Smooth muscle cell of the brain vasculature (primary cell): ENCODE data around the gene MYO6.

Experiments used
- DNase-seq: peaks from one replicate; pipeline ENCODE4 v3.0.0-alpha.2; 2012; ENCODE audit warnings: low read depth, low spot score

The MYO6 gene

DNA sequence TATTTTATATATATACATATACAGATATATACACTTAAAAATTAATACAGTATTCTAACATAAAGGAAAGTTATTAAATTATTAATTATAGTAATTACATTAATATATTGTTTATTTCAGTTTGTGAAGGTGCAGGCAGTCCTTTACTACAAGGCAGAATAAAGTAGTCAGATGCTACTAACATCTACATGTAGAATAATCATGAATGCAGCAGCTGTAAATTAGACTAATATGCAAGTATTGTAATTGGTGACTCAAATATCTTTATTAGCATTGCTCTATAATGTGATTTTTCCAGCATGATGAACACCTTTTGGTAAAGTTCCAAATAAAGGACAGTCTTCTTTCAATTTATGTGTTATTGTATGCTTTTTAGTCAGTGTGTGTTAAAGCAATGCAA lies 17.3 kb downstream of the MYO6 start:
- no peak for DNase-seq

DNA sequence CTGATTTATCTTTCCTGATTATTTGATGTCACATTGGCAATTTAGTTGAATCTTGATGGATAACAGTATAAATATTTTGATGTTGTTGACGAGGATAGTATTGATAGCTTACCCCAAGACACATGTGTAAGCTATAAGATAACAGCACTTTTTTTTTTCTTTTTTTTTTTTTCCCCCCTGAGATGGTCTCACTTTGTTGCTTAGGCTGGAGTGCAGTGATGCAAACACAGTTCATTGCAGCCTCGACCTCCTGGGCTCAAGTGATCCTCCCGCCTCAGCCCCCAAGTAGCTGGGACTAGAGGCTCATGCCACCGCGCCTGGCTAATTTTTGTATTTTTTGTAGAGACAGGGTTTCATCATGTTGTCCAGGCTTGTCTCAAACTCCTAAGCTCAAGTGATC lies 21.8 kb downstream of the MYO6 start:
- DNase-seq = no peak

DNA sequence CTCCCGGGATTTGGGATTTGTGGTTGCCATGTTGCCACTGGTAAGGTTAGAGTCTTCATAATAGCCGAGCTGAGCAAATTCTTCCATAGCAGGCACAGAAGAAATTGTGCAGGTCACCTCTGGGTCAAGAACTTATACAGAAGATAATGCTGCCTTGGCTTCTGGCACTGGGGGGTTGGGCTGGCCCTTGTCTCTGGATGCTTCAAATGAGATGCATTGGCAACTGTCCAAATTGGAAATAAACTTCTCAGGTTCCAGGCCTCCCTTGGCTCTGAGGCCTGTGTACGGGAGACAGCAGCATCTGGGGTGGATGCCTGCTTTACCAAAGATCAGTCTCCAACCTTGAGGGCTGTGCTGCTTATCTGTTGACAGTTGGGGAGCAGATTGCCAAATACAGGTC lies 26.2 kb downstream of the MYO6 start:
- DNase-seq = no peak

DNA sequence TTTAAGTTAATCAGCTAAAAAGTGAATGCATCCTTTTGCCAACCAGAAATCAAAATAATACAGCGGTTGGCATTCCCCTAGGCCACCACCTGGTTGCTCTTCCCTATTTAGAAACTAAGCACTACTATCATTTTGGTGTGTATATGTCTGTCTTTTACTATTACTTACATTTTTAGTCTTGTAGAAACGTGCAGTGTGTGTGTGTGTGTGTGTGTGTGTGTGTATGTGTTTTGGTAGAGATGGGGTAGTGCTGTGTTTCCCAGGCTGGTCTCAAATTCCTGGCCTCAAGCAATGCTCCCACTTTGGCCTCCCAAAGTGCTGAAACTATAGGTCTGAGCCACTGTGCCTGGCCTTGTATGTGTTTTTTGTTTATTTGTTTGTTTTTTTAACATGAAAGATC lies 27.4 kb downstream of the MYO6 start:
- DNase-seq = no peak

DNA sequence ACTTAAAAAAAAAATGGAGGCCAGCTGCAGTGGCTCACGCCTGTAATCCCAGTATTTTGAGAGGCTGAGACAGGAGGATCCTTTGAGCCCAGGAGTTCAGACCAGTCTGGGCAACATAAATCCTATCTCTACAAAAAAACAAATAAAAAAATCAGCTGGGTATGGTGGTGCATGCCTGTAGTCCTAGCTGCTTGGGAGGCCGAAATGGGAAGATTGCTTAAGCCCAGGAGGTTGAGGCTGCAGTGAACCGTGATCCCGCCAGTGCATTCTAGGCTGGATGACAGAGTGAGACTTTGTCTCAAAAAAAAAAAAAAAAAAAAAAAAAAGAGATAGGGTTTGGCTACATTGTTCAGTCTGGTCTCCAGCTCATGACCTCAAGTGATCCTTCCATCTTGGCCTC lies 29.7 kb downstream of the MYO6 start:
- no peak for DNase-seq

DNA sequence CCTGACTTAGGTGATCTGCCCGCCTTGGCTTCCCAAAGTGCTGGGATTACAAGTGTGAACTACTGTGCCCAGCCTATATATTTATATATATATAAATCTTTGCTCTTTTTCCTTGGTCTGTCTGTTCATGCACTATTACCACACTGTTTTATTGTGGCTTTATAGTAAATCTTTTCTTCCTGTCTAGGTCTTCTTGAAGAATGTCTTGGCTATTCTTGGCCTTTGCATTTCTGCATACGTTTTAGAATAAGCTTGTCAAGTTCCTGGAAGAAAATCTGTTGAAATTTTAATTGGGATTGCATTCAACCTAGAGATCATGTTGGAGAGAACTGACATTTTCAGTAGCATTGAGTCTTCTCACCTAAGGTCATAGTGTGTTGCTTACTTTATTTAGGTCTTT lies 37.1 kb downstream of the MYO6 start:
- no peak for DNase-seq

DNA sequence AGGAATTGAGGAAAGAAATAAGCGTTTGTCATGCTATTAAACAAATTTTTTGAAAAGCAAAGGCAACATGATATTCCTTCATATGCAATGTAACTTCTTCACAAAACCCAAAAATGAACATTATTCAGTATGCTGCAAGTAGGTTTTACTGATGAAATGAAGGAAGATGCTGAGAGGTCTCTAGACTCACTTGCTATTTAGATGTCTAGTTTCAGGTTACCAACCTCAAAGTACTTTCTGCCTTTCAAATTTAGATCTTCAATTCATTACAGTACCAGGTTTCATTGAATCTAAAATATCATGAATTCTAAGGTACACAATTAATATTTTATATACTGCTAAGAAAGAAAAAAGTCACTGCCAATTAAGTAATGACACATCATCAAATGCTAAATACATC lies 39.9 kb downstream of the MYO6 start:
- DNase-seq = no peak

DNA sequence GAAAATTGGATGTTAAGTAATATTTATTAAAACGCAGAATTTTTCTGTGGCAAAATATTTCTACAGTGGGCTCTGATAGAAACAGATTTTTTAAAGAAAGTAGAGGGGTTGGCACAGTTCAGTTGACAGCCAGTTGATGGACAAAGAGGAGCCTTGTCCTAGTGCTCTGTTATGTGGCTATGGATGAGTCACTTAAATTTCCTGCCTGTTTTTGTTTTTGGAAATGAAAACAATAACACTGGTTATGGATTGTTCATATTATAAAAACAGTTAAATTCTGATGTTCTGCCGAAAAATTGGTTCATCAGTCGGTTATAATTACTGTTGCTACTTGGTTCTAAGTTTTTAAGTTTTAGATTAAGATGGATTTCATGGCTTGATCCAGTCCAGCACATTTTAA lies 42.8 kb downstream of the MYO6 start:
- no peak for DNase-seq

DNA sequence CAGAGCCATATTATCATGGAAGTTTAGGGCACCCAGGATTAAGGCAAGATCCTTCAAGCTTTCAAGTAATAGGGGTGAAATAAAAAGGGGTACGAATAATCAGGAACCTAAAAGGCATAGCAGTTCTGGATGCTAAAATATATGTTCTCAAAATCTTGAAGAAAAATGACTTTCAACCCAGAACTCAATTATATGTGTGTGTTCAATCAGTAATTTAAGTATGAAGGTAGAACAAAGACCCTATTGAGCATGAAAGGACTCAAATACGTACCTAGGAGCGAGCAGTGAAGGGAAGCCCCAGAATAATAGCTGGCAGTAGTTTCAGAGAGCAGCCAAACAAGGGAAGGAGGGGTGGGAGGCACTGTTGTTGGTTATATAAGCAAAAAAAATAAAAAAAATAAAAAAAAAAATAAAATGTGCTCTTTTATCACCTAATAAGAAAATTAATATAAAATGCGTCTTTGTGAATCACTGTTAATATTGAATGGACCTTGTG lies 45.4 kb downstream of the MYO6 start:
- no peak for DNase-seq

DNA sequence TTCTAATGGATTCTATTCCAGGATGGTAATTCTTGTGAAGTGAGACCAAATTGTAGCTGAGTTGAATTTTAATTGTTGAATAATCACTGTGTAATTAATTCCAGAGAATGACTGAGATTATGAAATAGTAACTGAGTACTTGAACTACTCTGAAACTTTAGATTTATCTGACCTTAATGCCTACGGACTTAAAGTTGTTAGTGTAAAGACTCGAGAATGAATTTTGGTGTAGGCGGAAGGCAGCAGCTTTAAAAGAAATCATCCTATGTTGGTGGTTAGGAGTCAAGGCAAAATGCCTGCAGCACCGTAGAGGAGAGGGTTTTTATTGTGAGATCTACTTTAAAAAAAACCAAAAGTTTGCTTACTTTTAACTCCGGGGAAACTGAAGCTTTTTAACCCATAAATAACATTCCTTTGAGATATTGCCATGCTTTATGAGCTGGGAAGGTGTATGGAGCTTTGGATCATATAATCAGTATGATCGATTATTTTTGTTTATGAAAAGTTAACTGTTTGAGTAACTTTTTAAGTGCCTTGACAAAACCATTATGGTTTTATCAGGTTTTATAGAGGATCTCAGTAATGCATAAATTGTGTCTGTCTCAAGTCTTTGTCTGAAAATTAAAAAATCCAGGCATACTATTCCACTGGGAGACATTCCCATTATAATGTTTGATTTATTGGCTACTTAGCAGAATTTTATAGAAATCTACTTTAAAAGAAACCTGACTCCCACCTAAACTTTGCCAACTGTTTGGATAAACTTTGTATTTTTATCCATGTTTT lies 46.1 kb downstream of the MYO6 start:
- no peak for DNase-seq

DNA sequence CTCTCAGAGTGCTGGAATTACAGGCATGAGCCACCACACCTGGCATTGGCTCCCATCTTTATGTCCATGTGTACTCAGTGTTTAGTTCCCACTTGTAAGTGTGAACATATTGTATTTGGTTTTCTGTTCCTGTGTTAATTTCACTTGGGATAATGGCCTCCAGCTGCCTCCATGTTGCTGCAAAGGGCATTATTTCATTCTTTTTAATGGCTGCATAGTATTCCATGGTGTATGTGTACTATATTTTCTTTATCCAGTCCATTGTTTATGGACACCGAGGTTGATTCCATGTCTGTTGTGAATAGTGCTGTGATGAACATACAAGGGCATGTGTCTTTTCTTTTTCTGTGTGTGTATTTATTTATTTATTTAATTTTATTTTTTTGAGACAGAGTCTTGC lies 47.7 kb downstream of the MYO6 start:
- no peak for DNase-seq

DNA sequence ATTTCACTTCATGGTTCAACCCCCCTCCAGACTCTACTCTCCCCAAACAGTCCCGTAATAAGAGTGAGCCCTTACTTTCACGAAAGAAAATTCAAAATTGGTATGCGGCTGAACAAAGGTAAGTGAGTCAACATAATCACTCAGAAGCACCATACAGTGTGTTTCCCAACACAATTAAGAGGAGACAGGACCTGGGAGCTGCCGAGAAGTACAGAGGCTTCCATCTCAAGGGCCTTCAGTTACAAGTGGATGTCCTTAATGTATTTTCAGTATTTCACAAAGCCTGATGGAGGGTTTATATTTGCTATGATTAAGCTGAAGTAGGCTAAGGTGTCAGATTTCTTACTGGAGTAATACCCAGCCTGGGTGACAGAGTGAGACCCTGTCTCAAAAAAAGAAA lies 51.1 kb downstream of the MYO6 start:
- no peak for DNase-seq

DNA sequence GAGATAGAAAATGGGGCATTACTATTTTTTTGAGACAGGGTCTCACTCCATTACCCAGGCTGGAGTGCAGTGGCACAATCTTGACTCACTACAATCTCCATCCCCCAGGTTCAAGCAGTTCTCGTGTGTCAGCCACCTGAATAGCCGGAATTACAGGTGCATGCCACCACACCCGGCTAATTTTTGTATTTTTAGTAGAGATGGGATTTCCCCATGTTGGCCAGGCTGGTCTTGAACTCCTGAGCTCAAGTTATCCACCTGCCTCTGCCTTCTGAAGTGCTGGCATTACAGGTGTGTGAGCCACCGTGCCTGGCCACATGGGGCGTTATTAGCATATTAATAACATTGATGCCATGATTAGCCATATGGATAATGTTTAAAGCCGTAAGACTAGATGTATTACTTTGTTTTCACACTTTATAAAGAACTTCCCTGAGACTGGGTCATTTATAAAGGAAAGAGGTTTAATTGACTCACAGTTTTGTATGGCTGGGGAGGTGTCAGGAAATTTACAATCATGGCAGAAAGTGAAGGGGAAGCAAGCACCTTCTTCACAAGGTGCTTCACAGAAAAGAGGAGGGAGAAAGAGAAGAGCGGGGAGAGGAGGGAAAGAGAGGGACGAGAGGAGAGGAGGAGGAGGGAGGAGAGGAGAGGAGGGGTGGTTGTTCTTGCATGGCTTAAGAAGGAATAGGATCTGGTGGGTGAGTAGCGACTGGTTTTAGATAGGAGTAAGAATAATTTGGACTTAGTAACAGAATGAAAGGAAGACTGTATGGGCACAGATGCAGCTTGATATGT lies 51.9 kb downstream of the MYO6 start:
- no peak for DNase-seq

DNA sequence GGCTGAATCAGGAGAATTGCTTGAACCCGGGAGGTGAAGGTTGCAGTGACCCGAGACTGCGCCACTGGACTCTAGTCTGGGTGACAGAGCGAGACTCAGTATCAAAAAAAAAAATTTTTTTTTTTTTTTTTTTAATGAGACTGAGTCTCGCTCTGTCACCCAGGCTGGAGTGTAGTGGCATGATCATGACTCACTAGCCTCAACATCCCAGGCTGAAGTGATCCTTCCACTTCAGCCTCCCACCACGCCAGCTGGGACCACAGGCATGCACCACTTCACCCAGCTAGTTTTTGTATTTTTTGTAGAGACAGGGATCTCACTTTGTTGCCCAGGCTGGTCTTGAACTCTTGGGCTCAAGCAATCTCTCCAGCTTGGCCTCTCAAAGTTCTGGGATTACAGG lies 53.3 kb downstream of the MYO6 start:
- no peak for DNase-seq

DNA sequence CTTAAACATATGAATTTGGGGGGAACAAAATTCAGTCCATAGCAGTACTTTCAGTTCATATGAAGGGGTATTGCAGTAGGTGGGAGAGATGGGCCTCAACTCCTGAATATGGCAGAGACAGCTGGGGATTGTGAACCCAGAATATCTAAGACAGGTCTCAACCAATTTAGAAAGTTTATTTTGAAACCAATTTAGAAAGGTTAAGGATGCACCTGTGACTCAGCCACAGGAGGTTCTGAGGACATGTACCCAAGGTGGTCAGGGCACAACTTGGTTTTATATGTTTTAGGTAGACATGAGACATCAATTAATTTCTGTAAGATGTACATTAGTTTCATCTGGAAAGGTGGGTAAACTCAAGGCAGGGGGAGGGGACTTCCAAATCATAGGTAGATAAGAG lies 59.5 kb downstream of the MYO6 start:
- no peak for DNase-seq

DNA sequence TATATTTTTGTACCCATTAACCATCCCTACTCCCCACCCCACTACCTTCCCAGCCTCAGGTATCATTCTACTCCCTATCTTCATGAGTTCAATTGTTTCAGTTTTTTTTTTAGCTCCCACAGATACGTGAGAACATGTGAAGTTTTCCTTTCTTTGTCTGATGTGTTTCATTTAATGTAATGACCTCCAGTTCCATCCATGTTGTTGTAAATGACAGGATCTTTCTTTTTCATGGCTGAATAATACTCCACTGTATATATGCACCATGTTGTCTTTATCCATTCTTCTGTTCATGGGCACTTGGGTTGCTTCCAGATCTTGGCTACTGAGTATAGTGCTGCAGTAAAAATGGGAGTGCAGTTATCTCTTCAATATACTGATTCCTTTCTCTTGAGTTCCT lies 63.5 kb downstream of the MYO6 start:
- DNase-seq = no peak

DNA sequence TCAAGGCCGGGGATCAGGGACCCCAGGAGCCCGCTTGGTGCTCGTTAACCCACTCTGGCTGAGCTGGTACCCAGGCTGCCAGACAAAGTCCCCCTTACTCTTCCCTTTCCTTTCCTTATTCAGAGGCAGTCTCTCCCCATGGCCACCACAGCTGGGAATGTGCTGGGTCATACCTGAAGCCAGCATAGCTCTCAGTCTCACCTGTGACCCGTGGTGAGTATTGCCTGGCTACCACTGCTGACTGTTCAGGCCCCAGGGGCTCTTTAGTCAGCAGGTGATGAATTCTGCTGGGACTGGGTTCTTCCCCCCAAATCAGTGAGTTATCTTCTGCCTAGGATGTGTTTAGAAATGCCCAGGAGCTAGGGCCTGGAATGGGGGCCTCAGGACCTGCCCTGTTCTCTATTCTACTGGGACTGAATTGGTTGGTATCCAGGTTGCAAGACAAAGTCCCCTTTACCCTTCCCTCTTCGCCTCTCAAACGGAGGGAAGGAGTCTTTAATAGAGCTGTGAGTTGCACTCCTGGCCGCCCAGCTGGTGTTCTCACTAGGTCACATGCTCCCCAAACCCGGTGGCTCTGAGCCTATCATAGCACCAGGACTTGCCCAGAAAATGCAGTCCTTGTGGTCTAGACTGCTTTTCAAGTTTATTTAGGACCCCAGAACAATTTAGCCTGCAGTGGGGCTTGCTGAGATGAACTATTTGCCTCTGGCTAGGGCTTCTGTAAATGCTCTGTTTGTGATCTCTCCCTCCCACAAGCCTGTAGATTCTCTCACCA lies 64.6 kb downstream of the MYO6 start:
- no peak for DNase-seq

DNA sequence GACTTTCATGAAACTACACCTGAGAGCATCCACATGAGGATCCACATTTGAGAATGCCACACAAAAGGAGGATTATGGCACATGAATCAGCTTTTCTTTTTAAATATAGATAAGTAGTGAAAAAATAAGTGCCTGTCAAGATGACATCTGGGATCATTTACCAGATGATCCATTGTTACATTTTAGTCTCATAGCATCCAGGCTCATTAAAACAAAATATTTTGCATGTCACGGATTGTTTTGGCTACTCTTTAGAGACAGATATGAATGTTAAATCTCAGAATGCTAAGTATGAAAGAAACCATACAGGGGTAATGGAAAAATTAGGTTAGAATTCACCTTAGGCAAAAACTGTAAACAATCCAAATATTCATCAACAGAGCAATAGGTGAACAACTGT lies 66.7 kb downstream of the MYO6 start:
- no peak for DNase-seq

DNA sequence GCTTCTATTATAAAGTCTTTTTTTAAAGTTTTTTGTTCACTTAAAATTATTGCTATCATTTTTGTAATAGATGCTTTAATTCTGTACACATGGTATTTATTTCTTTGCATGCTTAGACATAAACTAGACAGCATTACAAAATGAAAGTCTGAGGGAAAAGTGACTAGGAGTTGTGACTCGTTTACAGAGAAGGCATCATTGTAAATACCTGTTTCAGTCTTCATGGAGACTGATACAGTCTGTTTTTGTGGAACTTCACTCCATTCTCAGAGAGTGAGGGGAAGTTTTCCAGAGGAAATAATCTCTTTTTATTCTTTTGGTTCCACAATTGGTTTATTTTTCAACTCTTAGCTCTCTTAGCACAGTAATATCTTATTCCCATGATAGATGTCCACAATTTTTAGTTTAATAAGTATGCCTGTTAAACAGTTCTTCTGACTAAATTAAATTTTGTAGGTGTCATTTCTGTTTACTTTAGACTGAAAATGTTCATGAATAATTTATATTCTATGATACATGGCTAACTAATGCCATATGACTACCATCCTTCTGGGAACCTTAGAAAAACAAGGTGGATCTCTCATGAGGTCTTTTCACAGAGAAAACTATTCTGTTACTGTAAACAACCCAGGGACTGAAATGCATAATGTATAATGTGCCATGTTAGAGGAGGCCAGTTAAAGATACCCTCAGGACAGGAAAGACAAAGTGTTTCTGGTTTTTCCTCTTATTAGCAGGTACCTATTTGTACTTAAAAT lies 69.2 kb downstream of the MYO6 start:
- DNase-seq = no peak

DNA sequence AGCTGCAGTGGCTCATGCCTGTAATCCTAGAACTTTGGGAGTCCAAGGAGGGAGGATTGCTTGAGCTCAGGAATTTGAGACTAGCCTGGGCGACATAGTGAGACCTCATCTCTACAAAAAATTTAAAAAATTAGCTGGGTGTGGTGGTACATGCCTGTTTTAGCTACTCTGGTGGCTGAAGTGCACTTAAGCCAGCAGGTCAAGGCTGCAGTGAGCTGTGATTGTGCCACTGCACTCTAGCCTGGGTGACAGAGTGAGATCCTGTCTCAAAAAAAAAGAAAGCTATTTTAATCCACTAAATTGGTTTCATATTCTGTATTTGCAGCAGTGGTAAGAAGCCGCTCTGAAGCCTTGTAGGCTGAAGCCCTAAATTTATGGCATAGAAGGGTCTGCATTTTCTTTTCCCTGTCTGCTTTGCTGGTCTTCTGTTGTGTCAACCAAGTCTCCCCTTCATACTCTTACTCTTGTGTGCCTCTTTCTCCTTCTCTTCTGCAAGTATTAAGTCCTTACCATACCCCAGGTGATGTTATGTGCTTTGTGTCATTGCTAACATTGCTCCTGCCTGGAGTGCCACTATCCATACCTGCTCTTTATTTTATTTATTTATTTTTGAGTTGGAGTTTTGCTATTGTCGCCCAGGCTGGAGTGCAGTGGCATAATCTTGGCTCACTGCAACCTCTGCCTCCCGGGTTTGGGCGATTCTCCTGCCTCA lies 70.9 kb downstream of the MYO6 start:
- no peak for DNase-seq

DNA sequence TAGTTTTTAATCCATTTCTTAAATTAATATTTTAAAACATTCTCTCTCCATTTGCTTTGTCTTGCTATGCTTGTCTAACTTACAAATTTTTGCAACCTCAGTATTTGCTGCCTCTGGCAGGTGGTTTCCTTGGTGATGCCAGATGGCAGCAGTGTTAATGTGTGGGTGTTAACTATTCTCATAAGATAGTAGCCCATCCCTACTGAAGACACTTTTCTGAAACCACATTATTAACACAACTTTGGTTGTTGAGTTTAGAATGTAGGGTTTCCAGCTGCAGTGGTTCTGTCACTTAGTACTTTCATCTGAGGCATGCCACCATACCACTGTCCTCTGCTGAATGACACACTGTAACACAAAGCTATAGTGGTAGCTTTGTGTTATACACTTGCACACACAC lies 75.1 kb downstream of the MYO6 start:
- DNase-seq = no peak
